ENCODE measurements around the gene GAB3. TPM values are rescaled to one million over a fixed set of nuclear protein-coding genes. Genes with fewer than 3 reads are reported as not detected.

Gene GAB3
- polyA plus RNA-seq, 3 donors, result 6.2 to 44.0 (median 9.5) TPM

DNA sequence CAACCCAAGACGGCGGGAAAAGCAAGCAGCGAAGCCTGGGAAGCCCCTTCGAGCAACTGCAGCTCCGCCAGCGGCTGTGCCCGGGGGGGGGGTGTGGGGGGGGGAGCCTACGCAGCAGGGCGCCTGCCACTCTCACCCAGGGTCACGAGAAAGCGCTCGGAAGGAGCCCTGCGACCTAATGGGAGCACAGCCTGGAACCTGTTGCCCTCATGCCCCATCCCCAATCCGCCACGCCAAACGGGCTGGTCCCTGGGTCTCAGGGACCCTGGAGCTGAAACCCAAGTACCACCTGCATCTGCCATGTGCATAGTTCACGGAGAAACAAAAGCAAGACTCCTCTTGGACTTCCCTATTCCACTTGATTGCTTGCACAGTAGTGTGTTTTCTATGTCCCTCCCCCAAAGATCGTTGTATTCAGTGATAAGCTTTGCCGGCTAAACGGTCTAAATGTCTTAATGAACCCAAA lies 359 bp upstream of the GAB3 start:
- Mint-ChIP-seq H3K27ac (peak overlapping the region; percentile 39 to 93 (median 88)), H3K4me1 (peaks cover 35% of the 10 kb centered on the region), H3K27me3 (ENCODE audit: low read depth in 3 of 3) (peaks cover 0 to 4% (median 0%) of the 10 kb centered on the region in 3 donors), H3K36me3 (no peaks in the 10 kb centered on the region), H3K4me3 (peak overlapping the region; percentile 86 to 89), H3K9me3 (peaks cover 0 to 4% (median 0%) of the 10 kb centered on the region in 7 donors)
- H3K9me3 ChIP-seq (replicated peaks in 1 of 2; ENCODE audit: control insufficient read depth in 1 of 2, insufficient read depth in 1 of 2, low read length in 2 of 2), result no peaks in the 10 kb centered on the region
- 0% methylated on average over 6 of the region's 20 CpGs for WGBS (ENCODE audit: insufficient coverage)
- peak overlapping the region; percentile 84 for H3K4me2 ChIP-seq (replicated peaks; ENCODE audit: extremely low read depth, low read length, poor library complexity, severe bottlenecking)
- peaks cover 43% of the 10 kb centered on the region for H3K79me2 ChIP-seq (ENCODE audit: insufficient read depth, low read length)
- DNase-seq, result peak in 2 of 3 donors; percentile 27 to 32
- intact Hi-C loops (cut with micrococcal nuclease), result loop anchor here in 1 of 2 donors (5.0 kb wide), 1 partner anchor 34 kb away; no protein-coding TSS in a partner anchor
- peaks cover 29 to 32% of the 10 kb centered on the region in 2 donors for H3K4me1 ChIP-seq (ENCODE audit: control insufficient read depth in 1 of 2, insufficient read depth in 2 of 2, low read length in 2 of 2)
- H4K20me1 ChIP-seq (ENCODE audit: insufficient read depth, low read length), result peaks cover 9% of the 10 kb centered on the region
- TF ChIP-seq, protein P1, sequence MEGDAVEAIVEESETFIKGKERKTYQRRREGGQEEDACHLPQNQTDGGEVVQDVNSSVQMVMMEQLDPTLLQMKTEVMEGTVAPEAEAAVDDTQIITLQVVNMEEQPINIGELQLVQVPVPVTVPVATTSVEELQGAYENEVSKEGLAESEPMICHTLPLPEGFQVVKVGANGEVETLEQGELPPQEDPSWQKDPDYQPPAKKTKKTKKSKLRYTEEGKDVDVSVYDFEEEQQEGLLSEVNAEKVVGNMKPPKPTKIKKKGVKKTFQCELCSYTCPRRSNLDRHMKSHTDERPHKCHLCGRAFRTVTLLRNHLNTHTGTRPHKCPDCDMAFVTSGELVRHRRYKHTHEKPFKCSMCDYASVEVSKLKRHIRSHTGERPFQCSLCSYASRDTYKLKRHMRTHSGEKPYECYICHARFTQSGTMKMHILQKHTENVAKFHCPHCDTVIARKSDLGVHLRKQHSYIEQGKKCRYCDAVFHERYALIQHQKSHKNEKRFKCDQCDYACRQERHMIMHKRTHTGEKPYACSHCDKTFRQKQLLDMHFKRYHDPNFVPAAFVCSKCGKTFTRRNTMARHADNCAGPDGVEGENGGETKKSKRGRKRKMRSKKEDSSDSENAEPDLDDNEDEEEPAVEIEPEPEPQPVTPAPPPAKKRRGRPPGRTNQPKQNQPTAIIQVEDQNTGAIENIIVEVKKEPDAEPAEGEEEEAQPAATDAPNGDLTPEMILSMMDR (IDR thresholded peaks at IDR 0.05), result no peak
- H3K27ac ChIP-seq (ENCODE audit: low read depth in 1 of 2, low read length in 2 of 2), result peak overlapping the region; percentile 56 to 71
- peak overlapping the region; percentile 63 for H3K9ac ChIP-seq (ENCODE audit: insufficient read depth, low read length, poor library complexity, severe bottlenecking)
- H3K36me3 ChIP-seq (replicated peaks in 1 of 2; ENCODE audit: control insufficient read depth in 1 of 2, insufficient read depth in 2 of 2, low read length in 2 of 2), result no peaks in the 10 kb centered on the region
- no peaks in the 10 kb centered on the region for H3K27me3 ChIP-seq (ENCODE audit: control insufficient read depth in 2 of 2, insufficient read depth in 2 of 2, low read length in 2 of 2)
- peak overlapping the region; percentile 56 to 73 (median 61) for H3K4me3 ChIP-seq (replicated peaks in 1 of 3; ENCODE audit: low read depth in 2 of 3, low read length in 3 of 3)
- peak overlapping the region; percentile 64 for H2AFZ ChIP-seq (ENCODE audit: insufficient read depth, low read depth, low read length, poor library complexity, severe bottlenecking)

DNA sequence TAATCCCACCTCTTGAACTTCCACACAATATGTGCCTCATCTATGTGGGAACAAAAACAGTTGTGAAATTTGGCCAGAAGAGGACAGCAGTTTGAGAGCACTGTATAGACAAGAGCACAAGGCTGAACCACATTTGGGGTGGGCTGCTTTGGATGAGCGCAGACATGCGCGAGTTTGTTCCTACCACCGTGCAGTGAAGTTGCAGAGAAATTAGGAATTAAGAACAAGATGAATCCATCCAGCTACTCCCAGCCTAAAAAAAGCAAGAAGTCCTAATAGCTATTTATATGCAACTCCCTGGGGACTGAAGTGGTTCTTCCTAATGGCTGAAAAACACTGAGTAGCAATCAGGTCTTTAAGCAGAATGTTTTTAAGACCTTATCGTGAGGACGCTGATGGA lies 1.0 kb downstream of the GAB3 start:
- H3K4me1 Mint-ChIP-seq, result peaks cover 43% of the 10 kb centered on the region
- peak overlapping the region; percentile 56 to 82 (median 80) for H3K4me3 ChIP-seq (replicated peaks in 1 of 3; ENCODE audit: low read depth in 2 of 3, low read length in 3 of 3)
- H3K27me3 ChIP-seq (ENCODE audit: control insufficient read depth in 2 of 2, insufficient read depth in 2 of 2, low read length in 2 of 2), result no peaks in the 10 kb centered on the region
- H3K9me3 Mint-ChIP-seq, result peaks cover 0 to 4% (median 0%) of the 10 kb centered on the region in 7 donors
- H3K27ac ChIP-seq (ENCODE audit: low read depth in 1 of 2, low read length in 2 of 2), result peak overlapping the region in 1 of 2 donors; percentile 86
- peak overlapping the region in 5 of 7 donors; percentile 57 to 88 (median 76) for H3K27ac Mint-ChIP-seq
- peaks cover 0 to 3% (median 0%) of the 10 kb centered on the region in 3 donors for H3K27me3 Mint-ChIP-seq (ENCODE audit: low read depth in 3 of 3)
- H3K4me3 Mint-ChIP-seq, result peak overlapping the region; percentile 81 to 90
- peak overlapping the region; percentile 76 for H2AFZ ChIP-seq (ENCODE audit: insufficient read depth, low read depth, low read length, poor library complexity, severe bottlenecking)
- TF ChIP-seq, protein P1 (IDR thresholded peaks at IDR 0.05), result no peak
- H3K9me3 ChIP-seq (replicated peaks in 1 of 2; ENCODE audit: control insufficient read depth in 1 of 2, insufficient read depth in 1 of 2, low read length in 2 of 2), result no peaks in the 10 kb centered on the region
- no peak for DNase-seq
- peaks cover 57% of the 10 kb centered on the region for H3K79me2 ChIP-seq (ENCODE audit: insufficient read depth, low read length)
- H3K9ac ChIP-seq (ENCODE audit: insufficient read depth, low read length, poor library complexity, severe bottlenecking), result peak overlapping the region; percentile 77
- WGBS (ENCODE audit: insufficient coverage), result no CpG with 5 or more reads among the region's 6 CpGs
- intact Hi-C loops (cut with micrococcal nuclease), result loop anchor here (5.0 kb wide), 2 partner anchors 33 to 38 kb away; no protein-coding TSS in a partner anchor
- H3K4me2 ChIP-seq (replicated peaks; ENCODE audit: extremely low read depth, low read length, poor library complexity, severe bottlenecking), result peak overlapping the region; percentile 84
- H3K36me3 Mint-ChIP-seq, result no peaks in the 10 kb centered on the region
- peaks cover 9% of the 10 kb centered on the region for H4K20me1 ChIP-seq (ENCODE audit: insufficient read depth, low read length)
- H3K36me3 ChIP-seq (replicated peaks in 1 of 2; ENCODE audit: control insufficient read depth in 1 of 2, insufficient read depth in 2 of 2, low read length in 2 of 2), result no peaks in the 10 kb centered on the region
- H3K4me1 ChIP-seq (ENCODE audit: control insufficient read depth in 1 of 2, insufficient read depth in 2 of 2, low read length in 2 of 2), result peaks cover 32 to 37% of the 10 kb centered on the region in 2 donors

Measured in CD14-positive monocyte (primary cell).